GM21737 (cell line): ENCODE results near the gene KDM1A.
"Not testable (repeated sequence)": the region's sequence is repeated elsewhere in the genome, so short reads cannot be mapped to it uniquely, and the experiment has no call there.

Experiments used
- ATAC-seq: cut with Tn5 transposase; IDR thresholded peaks from one replicate; pipeline ENCODE4 v1.9.1; 2021; ENCODE audit warnings: mild to moderate bottlenecking, moderate library complexity; ENCODE audit not compliant: unreplicated experiment

The KDM1A gene

DNA sequence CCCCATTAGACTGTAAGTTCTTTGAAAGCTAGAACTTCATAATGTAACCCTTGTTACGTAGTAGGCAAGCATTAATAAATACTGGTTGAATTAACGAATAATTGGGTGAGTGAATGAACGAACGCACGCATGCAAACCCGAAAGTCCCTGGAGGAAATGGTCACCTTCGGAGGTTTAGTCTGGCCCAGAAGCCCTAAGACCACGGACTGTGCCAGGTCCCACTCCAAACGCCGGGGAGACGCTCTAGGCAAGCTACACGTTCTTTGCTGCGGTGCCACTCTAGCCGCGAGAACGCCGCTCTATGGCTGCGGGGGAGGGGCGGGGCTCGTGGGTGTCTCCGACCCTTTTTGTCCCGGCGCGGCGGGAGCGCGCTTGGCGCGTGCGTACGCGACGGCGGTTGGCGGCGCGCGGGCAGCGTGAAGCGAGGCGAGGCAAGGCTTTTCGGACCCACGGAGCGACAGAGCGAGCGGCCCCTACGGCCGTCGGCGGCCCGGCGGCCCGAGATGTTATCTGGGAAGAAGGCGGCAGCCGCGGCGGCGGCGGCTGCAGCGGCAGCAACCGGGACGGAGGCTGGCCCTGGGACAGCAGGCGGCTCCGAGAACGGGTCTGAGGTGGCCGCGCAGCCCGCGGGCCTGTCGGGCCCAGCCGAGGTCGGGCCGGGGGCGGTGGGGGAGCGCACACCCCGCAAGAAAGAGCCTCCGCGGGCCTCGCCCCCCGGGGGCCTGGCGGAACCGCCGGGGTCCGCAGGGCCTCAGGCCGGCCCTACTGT, at the start of gene KDM1A:
Gene KDM1A (plus strand): TSS at position 375 of the 769 bp plus-strand sequence. CDS start 129 bp downstream, at position 504.
- peak; percentile 92 for ATAC-seq

DNA sequence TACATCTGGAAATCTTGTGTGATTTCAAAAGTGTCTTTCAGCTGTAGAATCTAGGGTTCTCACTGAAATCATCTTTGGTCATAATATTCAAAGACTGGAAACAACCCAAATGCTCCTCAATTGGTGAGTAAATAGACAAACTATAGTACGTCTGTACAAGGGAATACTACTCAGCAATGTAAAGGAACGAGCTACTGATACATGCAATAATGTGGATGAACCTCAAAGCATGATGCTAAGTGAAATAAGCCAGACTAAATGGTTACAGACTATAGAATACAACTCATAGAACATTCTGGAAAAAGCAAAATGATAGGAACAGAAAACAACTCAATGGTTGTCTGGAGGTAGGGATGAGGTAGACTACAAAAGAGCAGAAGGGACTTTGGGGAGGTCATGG, 49.2 kb upstream of the KDM1A start:
- no peak for ATAC-seq

DNA sequence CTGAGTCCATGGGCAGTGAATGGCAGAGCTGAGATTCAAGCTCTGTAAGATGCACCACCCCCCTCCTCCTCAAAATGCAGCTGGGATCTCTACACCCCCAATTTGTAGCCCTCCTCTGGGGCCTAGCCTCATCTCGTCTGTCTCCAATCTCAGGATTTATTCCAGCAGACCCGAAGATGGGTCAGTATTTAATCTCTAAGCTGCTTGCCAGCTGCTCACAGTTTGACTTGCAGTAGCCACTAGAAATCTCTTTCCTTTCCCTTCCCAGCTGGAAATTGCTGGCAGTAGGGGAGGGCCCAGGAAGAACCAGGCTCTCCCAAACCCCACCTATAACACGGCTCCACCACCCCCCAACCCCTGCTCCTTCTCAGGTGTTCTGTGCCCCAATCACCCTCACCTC, 48.1 kb upstream of the KDM1A start:
- no peak for ATAC-seq

DNA sequence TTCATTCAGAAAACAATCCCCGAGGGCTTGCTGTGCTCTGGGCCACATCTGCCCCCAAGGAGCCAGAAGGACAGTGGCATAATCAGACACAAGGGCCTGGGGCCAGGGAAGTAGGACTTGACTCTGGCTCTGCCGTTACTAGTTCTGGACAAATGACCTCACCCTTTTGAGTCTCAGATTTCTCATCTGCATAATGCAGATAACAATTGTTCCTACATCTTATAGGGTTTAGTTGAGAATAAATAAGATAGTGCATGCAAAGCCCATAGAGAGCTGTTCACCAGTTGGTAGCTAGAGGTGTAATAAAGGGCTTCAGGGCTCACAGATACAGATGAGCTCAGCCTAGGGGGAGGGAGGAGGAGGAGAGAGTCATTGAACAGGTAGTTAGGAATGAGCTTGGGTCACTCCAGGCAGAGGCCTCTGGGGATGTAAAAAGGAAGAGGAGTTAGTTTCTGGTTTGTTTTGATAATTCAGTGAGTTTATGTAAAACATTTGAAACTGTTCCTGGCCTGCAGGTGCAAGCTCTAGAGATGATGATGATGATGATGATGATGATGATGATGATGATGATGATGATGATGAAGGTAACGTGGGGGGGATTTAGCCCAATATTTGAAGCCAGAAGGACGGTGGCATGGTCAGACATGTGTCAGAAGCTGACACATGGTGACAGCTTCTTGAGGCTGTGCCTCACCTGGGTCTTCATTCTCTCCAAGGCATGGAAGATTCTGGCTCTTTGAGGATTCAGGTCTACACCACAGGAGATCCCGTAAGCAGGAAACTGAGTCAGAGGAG, 47.5 kb upstream of the KDM1A start:
- no peak for ATAC-seq

DNA sequence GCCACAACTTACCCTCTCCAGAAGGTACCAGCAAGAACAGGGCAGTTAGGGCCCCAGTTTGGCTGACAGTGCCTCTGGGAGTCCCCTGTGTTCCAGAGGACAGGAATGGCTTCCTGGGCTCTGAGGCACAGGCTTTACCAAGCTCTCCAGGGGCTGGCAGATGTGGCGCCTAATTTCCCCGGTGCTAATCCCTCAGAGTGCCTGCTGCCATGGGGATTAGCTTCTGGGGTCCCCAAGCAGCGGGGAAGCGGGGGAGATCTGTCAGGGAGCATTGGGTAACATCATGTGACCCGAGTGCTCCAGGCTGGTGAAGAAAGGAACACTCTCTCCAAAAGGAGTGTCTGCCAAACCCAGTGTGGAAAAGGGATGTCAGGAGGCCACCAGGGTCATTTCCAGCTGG, 46.5 kb upstream of the KDM1A start, which contains the start of gene LACTBL1:
Gene LACTBL1 (minus strand): TSS at position 107 of the 400 bp plus-strand sequence. CDS start 550 bp downstream, outside the sequence.
- no peak for ATAC-seq

DNA sequence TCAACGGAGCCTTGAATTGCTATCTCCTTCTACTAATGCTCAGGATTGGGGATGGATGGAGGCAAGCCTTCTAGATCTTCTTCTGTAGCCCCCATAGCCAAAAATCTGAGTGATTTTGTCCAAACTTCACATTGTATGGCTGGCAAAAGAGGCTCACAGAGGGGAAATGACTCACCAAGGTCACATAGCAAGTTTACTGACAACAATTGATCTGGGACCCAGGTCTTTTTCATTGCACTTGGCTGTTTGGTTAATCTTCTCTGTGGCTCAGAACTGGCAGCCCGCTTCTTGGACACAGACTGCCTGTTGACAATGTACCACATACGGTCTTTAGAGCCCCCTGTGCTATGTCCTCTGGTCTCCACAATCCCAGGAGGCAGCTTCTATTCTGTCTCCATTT, 43.6 kb upstream of the KDM1A start:
- no peak for ATAC-seq

DNA sequence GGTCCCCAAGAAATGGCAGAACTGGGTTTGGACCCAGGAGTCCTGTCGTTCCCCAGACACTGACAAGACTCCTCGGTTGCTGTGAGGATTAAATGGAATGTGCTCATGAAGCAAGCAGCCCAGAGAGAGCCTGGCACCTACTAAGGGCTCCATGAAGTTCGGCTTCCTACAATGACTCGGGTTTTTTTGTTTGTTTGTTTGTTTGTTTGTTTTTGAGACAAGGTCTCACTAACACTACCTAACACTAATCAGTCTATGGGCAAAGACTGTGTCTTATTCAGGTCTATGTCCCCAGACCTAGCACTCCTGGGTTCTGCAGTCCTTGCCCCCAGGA, 43.2 kb upstream of the KDM1A start:
- ATAC-seq, result no peak

DNA sequence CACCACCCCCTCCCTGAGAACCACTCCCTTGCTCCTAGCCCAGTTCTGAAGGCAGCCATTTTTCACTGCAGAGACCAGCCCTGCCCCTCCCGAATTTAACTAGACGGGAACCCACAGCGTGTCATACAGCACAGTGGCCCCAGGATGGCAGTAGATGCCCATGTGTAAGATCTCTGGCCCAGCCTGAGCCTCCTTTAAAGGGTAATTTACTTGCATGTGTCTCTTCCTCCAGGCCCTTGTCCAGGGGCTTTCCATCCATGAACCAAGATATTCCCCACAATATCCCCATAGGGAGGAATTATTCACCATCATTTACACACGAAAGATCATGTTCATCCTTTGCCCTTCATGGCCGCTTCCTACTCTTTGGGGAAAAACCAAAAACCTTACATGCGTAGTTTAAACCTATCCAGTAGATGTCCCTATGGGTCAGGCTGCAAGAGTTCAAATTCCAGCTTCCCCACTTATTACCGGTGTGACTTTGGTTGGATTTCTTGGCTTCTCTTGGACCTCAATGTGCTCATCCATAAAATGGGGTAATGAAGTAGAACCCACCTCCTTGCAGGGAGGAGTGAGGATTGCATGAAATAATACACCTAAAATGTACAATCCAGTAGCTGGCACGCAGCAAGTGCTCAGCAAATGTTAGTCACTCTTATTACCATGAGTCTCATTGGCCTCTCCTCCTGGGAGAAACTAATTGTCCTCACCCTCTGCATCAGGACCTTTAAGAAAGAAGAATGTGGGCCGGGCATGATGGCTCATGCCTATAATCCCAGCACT, 42.6 kb upstream of the KDM1A start:
- ATAC-seq, result peak; percentile 71

DNA sequence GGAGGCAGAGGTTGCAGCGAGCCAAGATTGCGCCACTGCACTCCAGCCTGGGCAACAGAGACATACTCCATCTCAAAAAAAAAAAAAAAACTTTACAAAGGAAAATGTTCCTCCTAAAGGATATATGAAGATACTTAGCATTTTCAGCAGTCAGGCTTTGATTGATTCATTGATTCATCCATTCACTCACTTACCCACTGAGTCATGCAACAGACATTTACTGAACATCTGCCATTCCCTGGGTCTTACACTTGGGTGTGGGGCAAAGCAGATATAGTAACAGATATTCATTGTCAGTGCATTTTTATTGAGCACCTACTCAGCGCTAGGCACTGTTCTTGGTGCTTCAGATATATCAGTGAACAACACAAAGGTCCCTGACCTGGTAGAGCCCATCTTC, 41.0 kb upstream of the KDM1A start:
- ATAC-seq, result no peak

DNA sequence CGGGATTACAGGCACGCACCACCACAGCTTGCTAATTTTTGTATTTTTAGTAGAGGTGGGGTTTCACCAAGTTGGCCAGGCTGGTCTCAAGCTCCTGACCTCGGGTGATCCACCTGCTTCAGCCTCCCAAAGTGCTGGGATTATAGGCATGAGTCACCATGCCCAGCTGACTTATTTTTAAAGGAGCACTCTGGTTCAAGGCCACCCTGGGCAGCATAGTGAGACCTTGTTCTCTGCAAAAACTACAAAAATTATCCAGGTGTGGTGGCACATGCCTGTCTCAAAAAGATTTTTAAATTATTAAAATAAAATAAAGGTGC, 38.8 kb upstream of the KDM1A start:
- ATAC-seq, result not testable (repeated sequence)

DNA sequence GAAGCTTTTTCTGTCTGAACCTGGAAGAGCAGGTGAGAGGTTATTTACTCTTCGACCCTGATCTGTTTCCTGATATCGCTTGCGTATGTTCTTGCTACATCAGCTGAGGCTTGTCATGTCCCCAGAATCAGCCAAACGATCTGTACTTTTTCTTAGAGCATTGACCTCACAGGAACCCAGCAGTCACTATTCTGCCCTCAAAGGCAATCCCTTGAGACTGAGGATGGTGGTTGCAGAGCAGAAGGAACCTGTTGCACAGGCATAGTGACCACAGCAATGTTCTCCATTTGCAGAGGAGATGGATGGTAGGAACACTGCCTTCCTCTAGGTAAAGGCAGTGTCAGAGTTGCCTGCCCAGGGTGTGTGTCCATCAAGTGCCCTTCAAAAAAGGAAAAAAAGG, 35.3 kb upstream of the KDM1A start:
- no peak for ATAC-seq

DNA sequence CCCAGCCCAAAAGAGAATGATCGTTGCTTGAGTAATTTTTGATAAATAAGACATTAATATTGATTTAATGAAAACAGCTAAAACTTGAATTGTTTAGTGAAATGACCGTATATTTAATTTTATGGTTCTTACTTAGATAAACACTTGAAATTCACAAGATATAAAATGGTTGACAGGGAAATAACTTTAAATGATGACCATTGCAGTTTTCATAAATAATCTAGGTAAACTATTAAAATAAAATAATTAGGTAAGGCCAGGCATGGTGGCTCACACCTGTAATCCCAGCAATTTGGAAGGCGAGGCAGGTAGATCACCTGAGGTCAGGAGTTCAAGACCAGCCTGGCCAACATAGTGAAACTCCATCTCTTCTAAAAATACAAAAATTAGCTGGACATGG, 26.9 kb upstream of the KDM1A start:
- ATAC-seq, result not testable (repeated sequence)

DNA sequence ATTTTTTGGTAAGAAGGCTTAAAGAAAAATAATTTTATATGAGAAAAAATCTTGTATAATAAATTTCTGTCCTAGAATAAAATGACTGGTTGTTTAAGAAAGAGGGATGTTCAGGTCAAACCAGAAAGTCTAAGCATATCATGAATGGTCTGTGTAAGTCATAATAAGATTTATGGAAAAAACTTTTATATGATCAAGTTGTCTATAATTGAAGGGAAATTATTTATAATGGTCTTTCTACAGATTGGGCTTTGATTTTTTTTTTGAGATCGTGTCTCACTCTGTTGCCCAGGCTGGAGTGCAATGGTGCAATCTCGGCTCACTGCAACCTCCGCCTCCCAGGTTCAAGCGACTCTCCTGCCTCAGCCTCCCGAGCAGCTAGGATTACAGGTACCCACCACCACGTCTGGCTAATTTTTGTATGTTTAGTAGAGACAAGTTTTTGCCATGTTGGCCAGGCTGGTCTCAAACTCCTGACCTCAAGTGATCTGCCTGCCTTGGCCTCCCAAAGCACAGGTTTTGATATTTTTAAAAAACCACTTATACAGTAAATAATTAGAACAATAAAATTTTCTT, 26.0 kb upstream of the KDM1A start:
- ATAC-seq, result not testable (repeated sequence)

DNA sequence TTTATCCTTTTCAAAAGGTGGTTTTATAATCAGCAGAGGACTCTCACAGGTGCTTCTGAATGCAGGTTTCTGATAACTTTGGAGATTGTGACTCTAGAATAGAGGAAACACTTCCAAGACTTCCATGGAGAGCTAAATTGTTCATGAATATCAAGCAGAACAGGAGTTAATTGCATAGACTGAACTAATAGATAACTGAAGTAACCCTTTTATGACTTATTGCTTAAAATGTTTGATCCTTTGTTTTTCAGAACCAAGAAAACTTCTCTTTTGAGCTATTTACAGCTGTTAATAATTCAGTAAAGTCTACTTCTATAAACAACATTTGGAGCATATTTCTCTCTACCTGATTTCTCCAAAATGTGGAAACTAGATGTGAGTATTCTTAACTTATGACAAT, 23.5 kb upstream of the KDM1A start:
- no peak for ATAC-seq

DNA sequence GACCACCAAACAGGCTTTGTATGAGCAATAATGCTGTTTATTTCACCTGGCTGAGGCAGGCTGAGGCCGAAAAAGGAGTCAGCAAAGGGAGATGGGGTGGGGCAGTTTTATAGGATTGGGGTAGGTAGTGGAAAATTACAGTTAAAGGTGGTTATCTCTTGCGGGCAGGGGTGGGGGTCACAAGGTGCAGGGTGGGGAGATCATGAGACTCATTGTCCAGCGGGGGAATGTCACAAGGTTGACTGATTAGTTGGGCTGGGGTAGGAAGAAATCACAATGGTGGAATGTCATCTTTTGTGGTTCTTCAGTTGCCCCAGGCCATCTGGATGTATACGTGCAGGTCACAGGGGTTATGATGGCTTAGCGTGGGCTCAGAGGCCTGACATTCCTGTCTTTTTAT, 21.7 kb upstream of the KDM1A start:
- ATAC-seq, result not testable (repeated sequence)

DNA sequence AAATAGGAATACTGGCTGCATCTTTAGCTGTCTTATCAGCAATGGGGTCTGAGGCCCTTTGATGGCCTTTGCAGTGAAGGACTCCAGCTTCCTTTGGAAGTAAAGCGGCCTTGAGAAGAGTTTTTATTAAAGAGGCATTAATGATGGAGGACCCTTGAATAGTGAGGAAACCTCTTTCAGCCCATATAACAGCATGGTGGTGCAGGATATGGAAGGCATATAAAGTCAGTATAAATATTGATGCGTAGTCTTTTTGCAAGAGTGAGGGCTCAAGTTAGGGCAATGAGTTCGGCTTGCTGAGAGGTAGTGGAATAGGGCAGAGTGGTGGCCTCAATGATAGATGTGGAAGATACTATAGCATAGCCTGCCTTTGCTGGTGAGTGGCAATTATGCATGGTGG, 19.1 kb upstream of the KDM1A start:
- not testable (repeated sequence) for ATAC-seq

DNA sequence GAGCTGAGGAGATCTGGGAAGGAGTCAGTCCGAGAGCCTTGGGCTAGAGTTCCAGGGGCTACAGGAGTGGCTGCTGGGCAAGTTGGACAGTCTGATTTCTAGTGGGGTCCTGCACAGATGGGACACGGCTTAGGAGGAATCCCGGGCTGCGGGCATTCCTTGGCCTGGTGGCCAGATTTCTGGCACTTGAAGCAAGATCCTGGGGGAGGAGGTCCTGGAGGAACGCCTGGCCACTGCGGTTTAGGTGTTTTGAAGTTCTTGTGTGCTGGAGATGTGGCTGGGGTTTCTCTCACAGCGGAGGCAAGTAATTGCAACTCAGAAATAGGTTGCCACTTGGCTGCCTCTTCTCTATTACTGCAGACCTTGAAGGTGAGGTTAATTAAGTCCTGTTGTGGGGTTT, 17.1 kb upstream of the KDM1A start:
- ATAC-seq, result not testable (repeated sequence)

DNA sequence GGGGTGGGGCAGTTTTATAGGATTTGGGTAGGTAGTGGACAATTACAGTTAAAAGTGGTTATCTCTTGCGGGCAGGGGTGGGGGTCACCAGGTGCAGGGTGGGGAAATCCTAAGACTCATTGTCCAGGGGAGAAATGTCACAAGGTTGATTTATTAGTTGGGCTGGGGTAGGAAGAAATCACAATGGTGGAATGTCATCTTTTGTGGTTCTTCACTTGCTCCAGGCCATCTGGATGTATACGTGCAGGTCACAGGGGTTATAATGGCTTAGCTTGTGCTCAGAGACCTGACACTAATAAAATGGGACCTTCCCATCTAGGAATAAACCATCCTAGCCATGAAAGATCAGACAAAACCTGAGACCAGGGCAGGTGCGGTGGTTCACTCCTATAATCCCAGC, 15.2 kb upstream of the KDM1A start:
- ATAC-seq, result no peak

DNA sequence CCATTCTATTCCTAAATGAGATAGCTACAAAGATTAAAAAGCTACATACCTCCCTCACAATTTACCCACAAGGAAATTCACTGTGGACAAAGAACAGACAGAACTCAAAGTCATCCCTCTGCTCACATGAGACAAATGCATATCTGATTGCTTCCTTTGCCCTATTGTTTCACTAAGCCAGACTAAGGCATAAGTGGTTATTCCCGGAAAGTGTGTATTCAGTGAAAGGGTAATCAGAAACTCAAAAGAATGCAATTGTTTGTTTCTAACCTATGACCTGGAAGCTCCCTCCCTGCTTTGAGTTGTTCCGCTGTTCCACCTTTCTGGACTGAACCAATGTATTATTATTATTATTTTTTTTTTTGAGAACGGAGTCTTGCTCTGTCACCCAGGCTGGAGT, 14.5 kb upstream of the KDM1A start:
- not testable (repeated sequence) for ATAC-seq

DNA sequence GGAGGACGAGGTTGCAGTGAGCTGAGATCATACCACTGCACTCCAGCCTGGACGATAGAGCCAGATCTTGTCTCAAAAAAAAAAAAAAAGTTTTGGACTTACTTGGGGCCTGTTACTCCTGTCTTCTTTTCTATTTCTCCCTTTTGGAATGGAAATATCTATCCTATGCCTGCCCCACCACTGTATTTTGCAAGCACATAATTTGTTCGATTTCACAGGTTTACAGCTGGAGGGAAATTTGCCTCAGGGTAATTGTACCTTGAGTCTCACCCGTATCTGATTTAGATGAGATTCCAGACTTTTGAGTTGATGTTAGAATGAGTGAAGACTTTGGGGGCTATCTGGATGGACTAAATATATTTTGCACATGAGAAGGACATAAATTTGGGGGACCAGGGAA, 12.2 kb upstream of the KDM1A start:
- no peak for ATAC-seq

DNA sequence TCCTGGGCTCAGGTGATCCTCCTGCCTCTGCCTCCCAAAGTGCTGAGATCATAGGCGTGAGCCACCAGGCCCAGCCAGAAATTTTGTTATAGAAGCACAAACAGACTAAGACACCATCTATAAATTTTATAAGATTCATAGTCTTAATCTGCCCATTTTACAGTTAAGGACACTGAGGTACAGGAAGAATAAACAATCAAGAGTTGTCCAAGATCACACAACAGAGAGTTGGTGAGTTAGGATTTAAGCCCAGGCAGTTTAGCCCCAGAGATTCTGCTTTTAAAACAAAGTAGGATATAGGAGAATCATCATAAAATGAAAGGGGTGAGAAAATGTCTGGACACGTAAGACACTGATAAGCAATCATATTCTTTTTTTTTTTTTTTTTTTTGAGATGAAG, 10.4 kb upstream of the KDM1A start:
- no peak for ATAC-seq
